C4-2B (cell line): ENCODE data around the gene PTGR2.

Source experiments
- H3K27ac ChIP-seq: fragments of 450-650 bp; 2 replicates; pipeline ENCODE4 v1.5.1; 2017
- CTCF ChIP-seq: fragments of 450-650 bp; conservative IDR thresholded peaks from 2 replicates; pipeline ENCODE4 v1.5.1; 2017; ENCODE audit warnings: mild to moderate bottlenecking
- ZFX ChIP-seq: fragments of 450-650 bp; IDR thresholded peaks from 2 replicates; pipeline ENCODE4 v1.6.1; 2017

The PTGR2 gene

GRCh38 chr14:73814153-73814552, 37.5 kb upstream of the PTGR2 start:
- no peak for TF ChIP-seq CTCF
- TF ChIP-seq ZFX, result no peak
- H3K27ac ChIP-seq, result no peak overlapping the region

GRCh38 chr14:73815849-73816248, 35.8 kb upstream of the PTGR2 start:
- no peak overlapping the region for H3K27ac ChIP-seq
- no peak for TF ChIP-seq CTCF
- no peak for TF ChIP-seq ZFX

- TF ChIP-seq CTCF (no peak), ZFX (no peak)
- no peak overlapping the region for H3K27ac ChIP-seq
Observed at GRCh38 chr14:73816393-73816816, 35.2 kb upstream of the PTGR2 start.

- H3K27ac ChIP-seq, result no peak overlapping the region
- TF ChIP-seq CTCF (no peak), ZFX (no peak)
Observed at GRCh38 chr14:73817020-73817655, 34.5 kb upstream of the PTGR2 start.

- H3K27ac ChIP-seq, result no peak overlapping the region
- TF ChIP-seq ZFX (no peak), CTCF (no peak)
Observed at GRCh38 chr14:73818821-73819220, 32.8 kb upstream of the PTGR2 start.

- TF ChIP-seq ZFX (no peak), CTCF (no peak)
- H3K27ac ChIP-seq, result no peak overlapping the region
Observed at GRCh38 chr14:73820631-73821030, 31.0 kb upstream of the PTGR2 start.

- TF ChIP-seq ZFX, result no peak
- no peak for TF ChIP-seq CTCF
- H3K27ac ChIP-seq, result no peak overlapping the region
Observed at GRCh38 chr14:73823339-73823885, 28.2 kb upstream of the PTGR2 start.
